Hematopoietic multipotent progenitor cell treated with erythropoietin and hydrocortisone succinate and interleukin-3 and kit ligand, for 4 days (in vitro differentiated cells): Measurements from ENCODE around the gene ITPK1.

Source experiments
- DNase-seq: peaks from one replicate; pipeline ENCODE4 v3.0.0-alpha.2; 2015

Gene ITPK1

DNA sequence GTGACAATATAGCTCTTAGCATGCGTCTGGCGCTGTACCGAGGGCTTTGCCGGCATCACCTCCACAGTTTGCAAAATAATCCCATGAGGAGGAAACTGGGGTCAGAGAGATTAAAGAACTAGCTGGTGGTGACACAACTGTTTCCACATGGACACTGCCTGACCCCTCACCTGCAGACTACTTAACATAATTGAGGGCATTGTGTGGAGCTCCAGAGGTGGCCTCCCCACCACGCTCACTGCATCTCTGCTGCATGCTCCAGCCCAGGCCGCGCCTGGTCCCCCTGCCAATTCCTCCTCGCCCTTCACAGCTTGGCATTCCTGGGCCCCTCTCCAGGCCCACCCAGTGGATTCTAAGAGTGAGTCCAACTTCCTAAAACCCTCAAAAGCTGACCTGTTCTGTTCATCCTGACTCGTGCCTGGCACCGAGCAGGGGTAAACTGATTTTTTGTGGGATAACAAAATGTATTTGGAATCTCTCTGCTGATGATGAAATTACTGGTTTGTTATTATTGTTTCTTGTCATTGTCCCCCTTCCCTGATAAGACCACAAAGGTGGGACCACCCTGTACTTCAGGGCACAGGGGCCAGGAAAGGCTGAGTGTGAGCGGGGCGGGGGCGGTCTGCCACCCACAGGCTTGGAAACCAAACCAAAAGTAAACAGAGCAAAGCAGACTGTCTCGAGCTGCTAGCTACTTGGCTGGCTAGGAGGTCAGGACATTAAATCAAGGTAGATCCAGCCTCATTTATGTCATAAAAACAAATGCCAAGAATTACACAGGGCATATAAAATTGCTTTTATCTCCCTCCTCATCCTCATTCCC is 152.2 kb downstream of the ITPK1 start:
- no peak for DNase-seq

DNA sequence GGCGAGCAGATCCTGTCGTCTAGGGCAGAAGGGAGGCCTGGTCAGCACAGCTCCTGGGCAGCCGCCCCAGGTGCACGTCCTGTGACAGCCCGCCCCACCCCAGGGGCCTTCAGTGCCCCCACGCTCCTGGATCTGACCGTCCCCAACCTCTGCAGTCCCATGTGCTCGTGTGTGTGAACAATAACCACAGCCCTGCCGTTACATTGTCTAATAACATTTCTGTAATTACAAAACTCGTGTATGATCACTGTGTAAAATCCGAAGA is 153.0 kb downstream of the ITPK1 start:
- DNase-seq = no peak

DNA sequence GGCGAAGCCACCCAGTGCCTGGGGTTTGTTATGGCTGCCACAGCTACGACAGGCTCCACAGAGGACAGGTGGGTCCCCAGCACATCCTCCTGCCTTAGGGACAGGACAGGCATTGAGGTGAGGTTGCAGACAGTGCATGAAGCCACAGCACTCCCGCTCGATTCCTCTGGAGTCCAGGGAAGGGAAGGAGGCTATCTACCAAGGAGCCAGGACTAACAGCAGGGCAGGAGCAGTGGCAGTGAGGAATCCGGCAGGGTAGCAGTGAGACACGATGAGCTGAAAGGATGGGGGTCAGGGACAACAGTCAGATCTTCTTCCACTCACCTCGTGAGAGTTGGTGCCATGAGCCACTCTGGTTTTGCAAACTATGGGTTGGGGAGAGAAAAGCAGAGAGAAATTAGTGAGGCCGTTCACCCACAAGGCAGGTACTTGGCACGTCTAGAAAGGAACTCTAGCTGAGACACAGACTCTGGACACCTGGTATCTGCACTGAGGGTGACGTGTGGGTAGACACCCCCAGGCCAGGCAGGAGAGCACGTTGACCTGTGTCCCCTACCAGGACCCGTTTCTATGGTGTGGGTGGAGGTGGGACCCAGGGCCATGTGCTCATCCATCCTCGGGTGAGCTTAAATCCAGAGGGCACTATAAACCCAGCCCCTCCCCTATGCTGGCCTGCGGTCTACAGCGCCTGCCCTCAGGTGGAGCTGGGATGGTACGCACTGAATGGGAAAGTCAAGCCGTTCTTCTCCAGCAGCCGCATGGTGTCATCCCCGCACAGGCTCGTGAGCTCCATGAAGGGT is 153.5 kb downstream of the ITPK1 start:
- no peak for DNase-seq

DNA sequence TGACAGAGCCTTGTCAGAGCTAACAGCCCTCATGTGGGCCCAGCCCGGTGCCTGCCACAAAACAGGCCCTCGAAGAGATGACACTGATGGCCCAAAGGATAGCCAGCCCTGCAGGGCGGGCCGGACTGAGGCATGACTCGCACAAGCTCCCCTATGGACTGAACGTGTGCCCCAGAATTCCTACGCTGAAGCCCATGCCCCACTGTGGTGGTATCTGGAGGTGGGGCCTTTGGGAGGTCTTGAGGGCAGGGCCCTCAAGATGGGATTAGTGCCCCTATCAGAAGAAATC is 154.2 kb downstream of the ITPK1 start:
- DNase-seq = no peak

DNA sequence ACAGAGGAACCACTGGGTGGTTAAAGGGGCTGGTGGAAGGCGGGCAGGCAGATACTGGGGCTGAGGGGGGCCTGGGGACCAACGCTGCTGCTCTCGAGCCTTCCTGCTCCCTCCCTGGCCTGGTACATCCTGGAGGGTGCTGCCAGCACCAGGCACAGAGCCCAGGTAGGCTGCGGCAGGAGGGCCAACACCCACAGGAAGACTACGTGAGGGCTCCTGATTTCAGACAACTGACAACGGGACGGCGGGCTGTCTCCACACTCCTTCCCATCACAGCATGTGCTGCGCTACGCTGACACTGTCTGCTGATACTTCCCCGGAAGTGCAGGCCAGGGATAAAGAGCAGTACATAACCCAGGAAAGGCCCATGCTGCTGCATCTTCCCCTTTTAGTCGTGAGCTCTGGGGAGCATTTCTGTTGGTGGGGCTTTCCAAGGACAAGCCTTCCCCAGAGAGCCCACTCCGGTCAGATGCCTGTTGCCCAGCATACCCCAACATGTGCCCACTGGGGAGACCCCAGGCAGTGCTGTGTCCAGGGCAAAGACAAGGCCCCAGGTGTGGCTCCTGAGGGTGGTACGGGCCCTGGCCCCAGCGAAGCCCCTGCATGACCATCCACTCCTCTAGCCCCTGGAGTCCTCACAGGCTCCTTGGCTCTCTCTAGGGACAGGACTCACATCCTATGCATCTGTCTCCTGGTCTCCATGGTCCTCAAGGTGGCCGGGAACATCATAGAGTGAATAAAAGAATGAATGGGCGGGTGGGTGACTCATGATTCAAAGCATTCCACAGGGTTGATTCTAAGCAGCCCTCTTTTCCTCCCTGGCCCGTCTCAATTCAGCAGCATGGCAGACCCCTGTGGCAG is 154.8 kb downstream of the ITPK1 start:
- DNase-seq = no peak

DNA sequence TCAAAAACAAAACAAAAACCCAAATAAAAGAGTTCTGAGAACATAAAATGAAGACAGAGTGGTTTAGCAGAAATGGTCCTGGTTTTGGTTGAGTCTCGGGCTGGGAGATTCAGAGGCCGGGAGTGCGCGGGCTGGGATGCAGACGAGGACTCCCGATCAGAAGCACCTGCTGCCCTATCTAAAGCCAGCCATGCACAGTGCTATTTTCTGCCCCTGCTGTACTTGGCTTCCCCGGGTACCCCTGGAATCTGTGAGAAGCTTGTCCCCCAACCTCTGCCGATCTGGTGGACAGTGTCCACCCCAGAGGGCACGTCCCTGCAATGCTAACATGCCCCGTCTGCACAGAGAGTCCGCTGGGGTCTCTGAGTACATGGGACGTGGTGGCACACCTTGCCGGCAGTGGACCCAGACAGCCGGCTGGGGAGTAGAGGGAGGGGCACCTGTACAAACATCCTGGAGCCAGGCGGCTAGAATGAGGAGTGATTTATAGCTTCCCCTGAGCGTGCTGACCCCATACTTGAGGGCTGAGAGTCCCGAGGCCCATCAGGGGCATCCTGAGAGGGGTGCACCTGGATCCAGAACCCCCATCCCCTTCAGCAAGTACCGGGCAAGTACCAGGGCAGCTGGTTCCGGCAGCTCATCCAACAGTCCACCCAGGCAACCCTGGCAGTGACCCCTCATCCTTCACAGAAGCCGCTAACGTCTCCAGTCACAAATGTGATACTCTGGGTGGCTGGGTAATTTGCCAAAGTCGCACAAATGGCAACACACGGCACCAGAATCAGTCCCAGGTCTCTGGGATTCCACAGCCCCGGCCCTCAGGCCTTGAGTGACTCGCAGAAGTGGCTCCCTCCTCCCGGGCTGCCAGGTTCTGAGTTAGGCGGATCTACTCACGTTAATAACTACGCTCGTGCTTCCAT is 155.7 kb downstream of the ITPK1 start:
- DNase-seq = no peak

DNA sequence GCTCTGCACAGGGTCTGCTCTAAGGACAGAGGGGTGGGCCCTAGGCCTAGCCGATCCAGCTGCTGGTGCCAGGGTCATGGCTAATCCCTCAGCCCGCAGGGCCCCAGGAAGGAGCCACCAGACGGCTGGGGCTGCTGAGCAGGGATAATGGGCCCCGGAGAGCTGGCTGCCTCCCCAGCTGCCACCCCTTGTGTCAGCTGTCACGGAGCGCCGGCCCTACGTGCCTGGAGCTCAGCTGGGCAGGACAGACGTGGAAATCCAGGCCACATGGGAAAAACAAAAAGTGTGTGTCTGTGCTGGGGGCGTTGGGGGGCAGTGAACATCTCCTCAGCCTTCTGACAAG is 156.6 kb downstream of the ITPK1 start:
- DNase-seq = no peak

DNA sequence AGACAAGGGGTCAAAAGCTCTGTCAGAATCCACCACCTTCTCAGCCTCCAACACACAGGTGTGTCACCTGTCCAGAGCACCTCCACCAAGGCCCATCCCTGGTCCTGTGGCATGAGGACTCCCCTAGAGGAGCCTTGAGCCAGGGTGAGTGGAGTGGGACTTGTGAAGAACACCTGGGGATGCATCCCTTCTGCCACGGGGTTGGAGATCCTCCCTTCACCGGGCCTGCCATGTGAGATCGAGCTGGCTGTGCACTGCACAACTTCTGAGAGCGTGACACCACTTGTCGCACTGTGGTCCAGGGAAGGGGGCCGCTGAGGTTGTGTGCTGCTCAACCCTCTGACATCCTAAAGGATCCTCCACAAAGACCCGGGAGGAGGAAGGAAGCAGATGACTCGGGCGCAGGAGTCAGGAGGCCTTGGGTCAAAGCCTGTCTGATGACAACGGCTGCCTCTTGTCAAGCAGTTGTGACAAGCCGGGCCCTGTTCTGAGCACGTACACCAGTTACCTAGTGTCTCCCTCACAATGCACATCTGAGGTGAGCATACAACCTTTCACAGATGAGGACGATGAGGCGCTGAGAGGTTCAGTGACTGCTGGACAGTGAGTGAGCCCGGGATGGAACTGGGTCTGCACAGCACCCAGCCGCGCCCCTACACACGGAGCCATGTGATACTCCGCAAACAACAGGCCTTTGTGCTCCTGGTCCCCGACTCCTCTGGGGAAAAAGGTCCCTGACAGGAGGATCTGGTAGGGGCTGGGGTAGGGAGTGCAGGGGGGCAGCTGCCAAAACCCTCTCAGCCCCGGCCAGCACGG is 157.1 kb downstream of the ITPK1 start:
- DNase-seq = no peak

DNA sequence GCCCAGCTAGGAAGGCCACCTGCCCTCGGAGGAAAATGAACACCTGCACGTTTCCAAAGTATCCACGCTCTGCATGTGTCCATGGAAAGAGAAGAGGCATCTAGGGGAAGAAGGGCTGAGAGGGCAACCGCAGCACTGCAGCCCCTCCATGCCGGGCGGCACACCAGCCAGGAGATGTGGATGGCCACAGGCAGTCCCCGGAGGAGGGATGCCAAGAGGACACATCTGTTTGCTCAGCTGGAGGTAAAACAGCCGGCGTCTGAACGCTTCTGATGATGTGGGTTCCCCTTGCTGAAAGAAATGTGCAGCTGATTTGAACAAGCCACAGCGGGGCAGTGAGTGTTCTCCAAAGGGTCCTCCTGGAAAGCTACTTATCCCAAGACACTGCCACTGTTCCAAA is 158.8 kb downstream of the ITPK1 start:
- DNase-seq = no peak

DNA sequence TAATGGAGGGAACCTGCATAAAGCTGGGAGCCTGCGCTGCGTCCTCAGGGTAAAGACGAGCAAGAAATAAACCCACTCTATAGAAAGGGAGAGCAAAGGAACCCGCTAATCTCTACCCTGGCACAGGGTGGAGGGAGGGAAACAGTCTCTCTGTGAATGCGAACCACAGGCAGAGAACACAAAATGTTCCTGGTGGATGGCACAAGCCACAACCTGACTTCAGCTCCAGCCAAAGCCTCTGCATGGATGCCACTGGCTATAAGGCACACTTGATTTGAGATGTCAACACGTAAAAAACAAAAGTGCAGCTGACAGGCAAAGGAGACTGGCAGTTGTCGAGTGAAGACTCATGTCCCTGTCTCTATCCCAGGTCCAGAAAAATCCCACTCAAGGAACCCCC is 160.3 kb downstream of the ITPK1 start:
- no peak for DNase-seq

DNA sequence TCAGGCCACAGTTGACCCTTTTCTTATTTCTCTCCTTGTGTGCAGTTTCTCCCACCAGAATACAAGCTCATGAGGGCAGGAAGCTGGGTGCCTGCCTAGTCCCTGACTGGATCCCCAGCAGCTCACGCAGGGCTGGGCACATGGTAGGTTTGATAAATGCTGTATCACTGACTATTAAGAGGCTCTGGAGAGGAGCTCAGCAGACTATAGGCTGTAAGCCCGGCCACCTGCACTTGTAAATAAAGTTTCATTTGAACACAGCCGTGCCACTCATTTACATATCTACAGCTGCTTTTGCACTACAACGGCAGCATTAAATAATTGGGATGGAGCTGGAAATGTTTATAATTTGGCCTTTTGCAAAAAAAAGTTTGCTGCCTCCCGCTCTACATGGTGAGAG is 160.8 kb downstream of the ITPK1 start:
- no peak for DNase-seq

DNA sequence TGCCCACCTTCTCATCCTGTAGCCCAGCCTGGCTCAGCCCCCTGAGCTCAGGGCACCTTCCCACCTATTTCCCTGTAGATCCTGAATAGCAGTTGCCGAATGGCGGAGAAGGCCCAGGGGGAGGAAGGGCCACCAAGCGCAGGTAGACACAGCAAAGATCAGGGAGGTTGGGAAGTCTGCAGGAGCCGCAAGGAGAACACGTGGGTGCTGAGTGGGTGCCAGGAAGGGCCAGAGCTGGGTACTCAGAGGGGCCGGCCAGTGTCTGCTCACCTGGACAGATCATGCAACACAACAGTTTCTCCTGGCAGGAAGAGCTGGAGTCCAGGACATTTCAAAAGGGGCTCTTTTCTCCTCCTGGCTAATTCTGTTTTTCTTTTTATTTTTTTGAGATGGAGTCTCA is 162.2 kb downstream of the ITPK1 start:
- DNase-seq = no peak

DNA sequence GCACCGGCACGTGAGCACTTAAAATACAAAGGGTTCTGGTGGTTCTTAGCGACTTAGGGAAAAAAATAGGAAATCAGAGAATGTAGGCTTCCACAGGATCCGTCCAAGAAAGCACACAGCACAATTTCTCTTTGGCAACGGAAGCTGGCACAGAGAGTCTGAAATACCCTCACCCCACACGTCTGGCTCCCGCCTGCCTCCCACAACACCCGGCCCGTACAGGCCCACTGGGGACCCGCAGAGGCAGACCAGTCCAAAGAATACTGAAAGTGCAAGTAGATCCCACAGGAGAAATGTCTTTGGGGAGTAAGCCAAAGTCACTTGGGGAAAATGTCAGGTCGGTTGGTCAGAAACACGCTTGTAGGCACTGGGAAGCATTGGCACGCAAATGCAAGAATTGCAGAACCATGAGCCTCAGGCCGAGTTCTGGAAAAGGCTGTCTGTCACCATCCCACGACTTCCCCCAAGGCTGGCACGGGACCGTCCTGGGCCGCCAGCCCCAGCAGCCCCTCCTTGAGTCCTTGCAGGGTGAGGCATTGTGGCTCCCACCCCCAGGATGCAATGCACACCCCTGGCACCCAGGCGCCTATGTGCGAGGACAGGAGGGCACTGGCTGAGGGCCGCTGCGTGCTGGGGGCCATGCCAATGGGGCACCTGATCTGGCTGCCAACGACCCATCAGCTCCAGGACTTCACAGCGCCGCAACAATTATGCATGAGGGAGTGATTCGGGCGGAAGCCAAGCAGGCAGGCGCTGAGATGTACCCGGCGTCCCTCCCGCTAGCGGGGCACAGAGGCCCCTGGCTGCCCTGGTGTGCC is 163.0 kb downstream of the ITPK1 start:
- DNase-seq = no peak

DNA sequence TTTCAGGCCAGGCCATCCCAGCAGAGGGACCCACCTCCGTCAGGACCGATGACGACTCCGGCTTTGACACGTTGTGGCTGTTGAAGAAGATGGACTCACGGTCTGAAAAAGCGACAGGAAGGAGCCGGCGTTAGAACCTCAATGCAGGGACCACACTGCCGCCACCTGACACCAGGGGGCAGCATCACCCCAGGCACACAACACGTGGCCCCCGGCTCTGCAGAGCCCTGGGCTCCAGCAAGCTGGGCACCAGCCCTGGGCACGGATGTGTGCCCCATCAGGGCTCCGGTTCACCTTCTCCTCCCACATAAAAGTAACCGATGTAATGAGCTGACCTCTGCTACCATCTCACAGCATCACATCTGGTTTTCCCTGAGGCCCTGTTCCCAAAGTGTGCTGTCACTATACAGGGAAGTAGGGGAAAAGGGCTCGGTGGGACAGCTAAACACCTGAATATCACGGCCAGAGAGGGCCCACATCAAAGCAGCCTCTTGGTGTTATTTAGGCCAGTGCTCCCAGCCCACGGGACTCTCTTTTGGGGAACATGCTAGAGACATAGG is 163.7 kb downstream of the ITPK1 start:
- DNase-seq = peak; percentile 88

DNA sequence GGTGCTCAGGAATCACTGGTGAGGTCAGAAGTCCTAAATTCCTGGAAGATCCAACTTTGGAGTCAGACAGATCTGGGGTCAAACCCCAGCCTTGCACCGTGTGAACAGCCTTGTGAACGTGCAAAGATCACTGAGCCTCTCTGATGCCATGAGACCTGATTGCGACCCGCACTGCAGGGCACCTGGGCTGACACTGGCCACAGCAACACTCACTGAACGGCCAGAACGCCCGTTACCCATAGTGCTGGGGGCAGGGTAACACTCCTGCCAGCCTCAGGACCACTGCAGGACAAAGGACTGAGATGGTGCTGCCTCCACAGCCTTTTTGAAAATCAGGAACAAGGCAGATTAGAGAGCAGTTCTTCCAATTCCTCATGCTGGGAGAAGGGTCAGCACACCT is 164.5 kb downstream of the ITPK1 start:
- DNase-seq = no peak

DNA sequence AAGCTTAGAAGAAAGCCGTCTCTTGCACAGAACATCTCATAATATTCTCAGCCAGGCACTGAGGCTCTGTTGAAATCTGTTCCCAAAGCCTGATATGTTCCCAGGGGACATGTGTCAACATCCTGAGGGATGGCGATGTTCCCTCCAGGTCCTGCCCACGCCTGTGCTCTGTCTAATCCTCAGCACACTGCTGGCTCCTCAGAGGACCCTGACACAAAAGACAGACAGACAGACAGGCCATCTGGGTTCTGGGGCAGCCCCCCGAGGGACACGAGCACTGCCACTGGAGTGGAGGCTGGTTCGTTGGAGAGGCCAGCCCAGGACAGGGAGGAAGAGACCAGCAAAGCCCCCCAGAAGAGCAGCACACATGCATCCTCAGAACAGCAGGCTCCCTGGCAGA is 165.0 kb downstream of the ITPK1 start:
- DNase-seq = no peak

DNA sequence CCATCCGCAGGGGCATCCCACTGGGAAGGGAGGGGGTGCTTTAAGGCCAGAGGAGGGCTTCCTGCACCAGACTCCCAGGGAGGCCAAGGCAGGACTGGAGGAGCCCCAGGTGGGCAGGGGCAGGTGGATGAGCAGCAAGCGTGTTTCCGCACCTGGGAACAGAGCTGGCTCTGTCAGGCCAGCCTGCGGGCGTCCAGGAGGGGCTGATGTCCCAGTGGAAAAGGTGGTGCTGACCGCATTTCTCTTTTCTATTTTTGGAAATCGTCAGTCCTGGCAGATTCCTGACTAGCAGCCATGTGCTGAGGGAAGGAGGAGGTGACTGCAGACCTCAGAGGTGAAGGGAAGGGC is 165.6 kb downstream of the ITPK1 start:
- no peak for DNase-seq

DNA sequence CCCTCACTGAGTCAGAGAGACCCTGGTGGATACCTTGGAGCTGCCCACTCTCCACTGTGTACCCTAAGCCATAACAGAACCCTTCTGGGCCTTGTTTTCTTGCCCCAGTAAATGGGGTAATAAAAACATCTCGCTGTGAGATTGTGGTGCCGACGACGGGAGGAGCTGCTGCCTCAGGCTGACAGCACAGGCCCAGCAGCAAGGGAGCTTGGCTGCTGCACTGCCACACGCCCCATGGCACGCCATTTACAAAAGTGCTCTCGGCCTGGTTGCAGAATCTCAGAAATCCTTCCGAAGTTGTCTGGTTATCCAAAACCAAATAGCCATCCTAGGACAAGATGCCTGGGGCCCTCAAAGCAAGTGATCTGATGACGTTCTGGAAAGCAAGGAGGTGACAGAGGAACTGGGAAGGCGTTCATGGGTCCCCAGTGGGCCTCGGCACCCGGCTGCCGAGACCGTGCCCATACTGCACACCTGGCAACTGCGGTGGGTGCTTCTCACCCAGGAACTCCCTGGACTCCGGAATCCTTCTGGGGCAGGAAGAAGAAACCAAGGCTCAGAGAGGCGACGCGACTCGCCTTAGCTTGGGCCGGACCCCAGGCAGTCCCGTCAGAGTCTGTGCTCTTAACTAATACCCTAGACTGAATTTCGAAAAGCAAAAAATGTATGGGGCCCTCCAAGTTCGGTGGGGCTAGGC is 166.1 kb downstream of the ITPK1 start:
- no peak for DNase-seq

DNA sequence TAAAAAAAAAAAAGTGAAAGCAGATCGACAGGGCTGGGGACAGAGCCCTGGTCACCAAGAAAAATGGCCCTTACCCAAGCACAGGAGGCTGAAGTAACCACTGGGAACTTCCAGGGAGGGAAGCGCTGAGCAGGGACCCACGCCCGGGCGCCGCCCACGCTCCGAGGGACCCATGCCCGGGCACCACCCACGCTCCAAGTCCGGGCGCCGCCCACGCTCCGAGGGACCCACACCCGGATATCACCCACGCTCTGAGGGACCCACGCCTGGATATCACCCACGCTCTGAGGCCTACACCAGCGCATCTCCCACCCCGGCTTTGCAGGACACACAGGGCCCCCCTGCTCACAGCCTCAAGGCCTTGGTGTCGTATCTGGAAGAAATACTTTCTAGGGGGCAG is 167.1 kb downstream of the ITPK1 start:
- no peak for DNase-seq

DNA sequence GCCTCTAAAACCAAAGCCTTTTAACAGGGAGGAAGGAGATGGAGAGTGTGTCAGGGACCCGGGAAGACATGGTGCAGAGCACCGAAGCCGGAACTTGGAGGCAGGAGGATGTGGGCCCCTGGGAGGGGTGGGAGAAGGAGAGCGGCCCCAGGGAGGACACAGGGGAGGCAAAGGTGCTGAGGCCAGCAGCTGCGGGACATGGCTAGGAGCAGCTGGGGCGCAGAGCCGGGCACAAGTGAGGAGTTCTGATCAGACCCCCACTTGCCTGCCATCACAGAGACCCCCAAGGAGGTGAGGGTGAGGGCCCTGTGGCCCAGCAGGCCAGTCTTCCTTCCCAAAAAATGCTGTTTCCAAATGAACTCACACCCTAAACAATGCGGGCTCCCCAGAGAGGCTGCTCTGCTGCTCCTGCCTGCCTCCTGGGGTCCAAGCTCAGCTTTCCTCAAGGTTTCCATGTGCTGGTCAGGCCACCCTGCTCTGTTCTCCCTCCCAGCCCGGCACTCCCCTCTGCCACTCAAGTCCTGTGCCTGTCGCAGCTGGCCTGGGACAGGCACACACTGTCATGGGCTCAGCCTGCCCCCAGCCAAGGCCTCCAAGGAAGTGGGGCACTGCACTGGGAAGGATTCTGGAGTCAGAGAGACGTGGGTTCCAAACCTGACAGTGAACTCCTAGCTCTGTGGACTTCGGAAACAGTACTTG is 168.7 kb downstream of the ITPK1 start:
- DNase-seq = no peak
